Kidney (tissue), 14 donors: Measurements from ENCODE around the gene ZDHHC1. TPM values are rescaled to one million over a fixed set of nuclear protein-coding genes. Genes with fewer than 3 reads are reported as not detected.

Experiments
- DNase-seq, 5 donors: peaks; one replicate each; pipeline ENCODE4 v3.0.0-alpha.2; 2013 to 2020
- FAIRE-seq: peaks from 2 replicates; lab custom pipeline; 2012; peaks lifted over from hg19 to GRCh38; lab: Jason Lieb, UNC
- H3K27ac ChIP-seq, 2 donors: one replicate each; pipeline ENCODE4 v1.7.0; 2013; ENCODE audit warnings: low read depth in 2 of 2, low read length in 2 of 2, inconsistent platforms in 1 of 2
- H3K27me3 ChIP-seq: one replicate; pipeline ENCODE4 v1.7.1; 2013; ENCODE audit warnings: low read length, inconsistent platforms; ENCODE audit not compliant: control insufficient read depth, insufficient read depth
- H3K36me3 ChIP-seq, 3 donors: one replicate each; pipeline versions ENCODE4 v1.7.0 to v1.7.1; 2013; ENCODE audit warnings: low read length in 3 of 3, control low read depth in 1 of 3, inconsistent platforms in 1 of 3; ENCODE audit not compliant: insufficient read depth in 3 of 3, control insufficient read depth in 2 of 3
- H3K4me1 ChIP-seq, 3 donors: one replicate each; pipeline versions ENCODE4 v1.7.0 to v1.7.1; 2013; ENCODE audit warnings: low read length in 3 of 3, inconsistent platforms in 1 of 3, low read depth in 1 of 3; ENCODE audit not compliant: control insufficient read depth in 2 of 3, insufficient read depth in 2 of 3
- H3K4me3 ChIP-seq, 3 donors: one replicate each; pipeline versions ENCODE4 v1.7.0 to v1.8.1; 2013; ENCODE audit warnings: low read length in 3 of 3, control low read depth in 1 of 3, inconsistent platforms in 1 of 3
- H3K9ac ChIP-seq, 3 donors: one replicate each; pipeline versions ENCODE4 v1.7.0 to v1.7.1; 2013; ENCODE audit warnings: low read length in 3 of 3, control low read depth in 1 of 3, inconsistent platforms in 1 of 3
- H3K9me3 ChIP-seq, 3 donors: one replicate each; pipeline versions ENCODE4 v1.7.0 to v1.7.1; 2013; ENCODE audit warnings: low read length in 3 of 3, control low read depth in 1 of 3, inconsistent platforms in 1 of 3; ENCODE audit not compliant: control insufficient read depth in 2 of 3, insufficient read depth in 1 of 3
- CTCF ChIP-seq: IDR thresholded peaks from 3 replicates; pipeline ENCODE4 v1.5.1; 2012; ENCODE audit warnings: mild to moderate bottlenecking, moderate library complexity, borderline replicate concordance; ENCODE audit not compliant: insufficient read depth; ENCODE audit errors: extremely low read depth
- intact Hi-C: fragments of 100-400 bp; cut with DNase I; formaldehyde crosslinking; loops from one replicate; pipeline ENCODE4 v1.11.1; 2022
- polyA plus RNA-seq: library from polyadenylated mRNA; stranded (reverse); fragments of 350-450 nt; fragmentation: Illumina TruSeq; extraction: RNeasy Lipid Tissue Mini Kit (QIAGEN cat#74804); gene quantifications from one replicate; pipeline ENCODE4 v1.2.3, GENCODE V29; 2014; ENCODE audit warnings: low read depth, low replicate concordance; ENCODE audit not compliant: insufficient read depth
- total RNA-seq: library from RNA; stranded (reverse); fragmentation: NEBNext Ultra II Directional; extraction: Animal tissue kit (Norgen Biotek cat#: 25700); gene quantifications from one replicate; pipeline ENCODE4 v1.2.1, GENCODE V29; 2021
- donor health status: control.
- donor health status: control.
- donor health status: control.
- donor health status: control.
- donor health status: control.
- donor health status: DM: yes; HTN: yes; CAD: no.
- donor health status: Normal renal cell carcinoma (clear cell type).

The ZDHHC1 gene
- total and polyA plus RNA-seq, 2 donors from 2014 or later, result 14.6 to 23.6 TPM

- Histone ChIP-seq H3K36me3 (peaks cover 0 to 3% (median 0%) of the 10 kb centered on the region in 3 donors), H3K9me3 (no peaks in the 10 kb centered on the region), H3K27me3 (peaks cover 3% of the 10 kb centered on the region), H3K4me1 (peaks cover 0 to 47% (median 35%) of the 10 kb centered on the region in 3 donors), H3K27ac (peak within 1 kb of the TSS; percentile 93 to 98), H3K4me3 (peak within 1 kb of the TSS; percentile 61 to 86 (median 70)), H3K9ac (peak within 1 kb of the TSS in 2 of 3 donors; percentile 63 to 95)
- FAIRE-seq, result no peak
- peak; percentile 66 to 87 (median 80) for DNase-seq
- no peak for TF ChIP-seq CTCF
- intact Hi-C loops, result no loop called here
Observed at GRCh38 chr16:67430977-67431774, 14.9 kb upstream of the ZDHHC1 start, which contains the start of gene HSD11B2. Gene HSD11B2 (plus strand): TSS chr16:67431121. CDS start chr16:67431249, 128 bp downstream.

GRCh38 chr16:67430504-67430976 lies 14.3 kb upstream of the ZDHHC1 start:
- peak in 3 of 5 donors; percentile 52 to 89 (median 55) for DNase-seq
- Histone ChIP-seq H3K36me3 (peaks cover 0 to 3% (median 0%) of the 10 kb centered on the region in 3 donors), H3K27me3 (peaks cover 3% of the 10 kb centered on the region), H3K4me3 (peak overlapping the region in 2 of 3 donors; percentile 28 to 67), H3K27ac (peak overlapping the region; percentile 80 to 96), H3K9ac (peak overlapping the region in 2 of 3 donors; percentile 49 to 59), H3K4me1 (peaks cover 0 to 42% (median 32%) of the 10 kb centered on the region in 3 donors), H3K9me3 (no peaks in the 10 kb centered on the region)
- intact Hi-C loops, result no loop called here
- FAIRE-seq, result no peak
- no peak for TF ChIP-seq CTCF

GRCh38 chr16:67429799-67430503 lies 13.7 kb upstream of the ZDHHC1 start:
- H3K4me3 ChIP-seq, result peak overlapping the region in 2 of 3 donors; percentile 39 to 67

More at GRCh38 chr16:67429799-67430503, 13.7 kb upstream of the ZDHHC1 start:
- Histone ChIP-seq H3K27ac (peak overlapping the region; percentile 80 to 96), H3K4me1 (peaks cover 0 to 37% (median 28%) of the 10 kb centered on the region in 3 donors), H3K36me3 (peaks cover 0 to 3% (median 0%) of the 10 kb centered on the region in 3 donors), H3K9me3 (no peaks in the 10 kb centered on the region), H3K9ac (peak overlapping the region in 2 of 3 donors; percentile 54 to 59), H3K27me3 (peaks cover 3% of the 10 kb centered on the region)
- FAIRE-seq, result no peak
- DNase-seq, result peak in 1 of 5 donors; percentile 61
- TF ChIP-seq CTCF, result no peak
- intact Hi-C loops, result loop anchor here (5.0 kb wide), 1 partner anchor 37 kb away; no protein-coding TSS in a partner anchor
